Ovary (tissue), 9 donors: Measurements from ENCODE around the gene CFAP53. TPM values are rescaled to one million over a fixed set of nuclear protein-coding genes. Genes with fewer than 3 reads are reported as not detected.

Experiments
- DNase-seq, 5 donors: peaks; one replicate each; pipeline ENCODE4 v3.0.0-alpha.2; 2019 to 2020
- H3K27ac ChIP-seq, 2 donors: fragments of 200-600 bp; one replicate each; pipeline versions ENCODE4 v1.5.1 to v1.8.0; 2019 to 2022
- H3K27me3 ChIP-seq: fragments of 200-600 bp; one replicate; pipeline ENCODE4 v1.8.0; 2022
- H3K36me3 ChIP-seq: fragments of 200-600 bp; sonication (generic); one replicate; pipeline ENCODE4 v1.5.1; 2019
- H3K4me1 ChIP-seq: one replicate; pipeline ENCODE4 v1.8.1; 2013; ENCODE audit warnings: mild to moderate bottlenecking, moderate library complexity; ENCODE audit not compliant: insufficient read depth
- H3K4me3 ChIP-seq: fragments of 200-600 bp; sonication (generic); one replicate; pipeline ENCODE4 v1.5.1; 2017
- H3K9me3 ChIP-seq, 2 donors: fragments of 200-600 bp in 1 of 2; sonication (generic) in 1 of 2; one replicate each; pipeline versions ENCODE4 v1.5.1 to v1.8.1; 2013 to 2019; ENCODE audit warnings: mild to moderate bottlenecking in 1 of 2, moderate library complexity in 1 of 2
- CTCF ChIP-seq, 3 donors: fragments of 450-650 bp in 2 of 3; fragments of 200-600 bp in 1 of 3; IDR thresholded peaks; one replicate each; pipeline versions ENCODE4 v1.5.1 to v1.8.0; 2016 to 2022; ENCODE audit warnings: antibody characterized with exemption in 3 of 3, mild to moderate bottlenecking in 1 of 3
- EP300 ChIP-seq: sonication (generic); formaldehyde crosslinking; IDR thresholded peaks from one replicate; pipeline ENCODE4 v1.6.1; 2017; ENCODE audit warnings: antibody characterized with exemption
- POLR2A ChIP-seq: fragments of 450-650 bp; IDR thresholded peaks from one replicate; pipeline ENCODE4 v1.6.1; 2017; ENCODE audit warnings: antibody characterized with exemption, mild to moderate bottlenecking, moderate library complexity
- WGBS, 3 donors: extraction: QIAGEN DNeasy Blood & Tissue Kit in 1 of 3; methylation state at CpG; one replicate each; pipeline versions ENCODE4 v1.1.5 to v1.1.7; 2013 to 2017; 5-methylcytosine and 5-hydroxymethylcytosine counted together
- intact Hi-C, 4 donors: fragments of 100-400 bp; cut with DNase I; formaldehyde crosslinking; loops; one replicate each; pipeline versions ENCODE4 v1.11.0 to v1.15.1; 2022 to 2023
- polyA plus RNA-seq, 2 donors: library from polyadenylated mRNA; stranded (reverse); fragments of 200-250 nt in 1 of 2; fragments of 350-450 nt in 1 of 2; fragmentation: Illumina TruSeq in 1 of 2; extraction: RNeasy Lipid Tissue Mini Kit (QIAGEN cat#74804) in 1 of 2; gene quantifications; one replicate each; pipeline ENCODE4 v1.2.3, GENCODE V29; 2013 to 2014
- total RNA-seq, 7 donors: library from RNA; depleted of rRNA in 2 of 7; stranded (reverse); fragments of >200 nt in 2 of 7; fragmentation: NEBNext Ultra II Directional in 3 of 7; extraction: Animal tissue kit (Norgen Biotek cat#: 25700) in 3 of 7; gene quantifications; one replicate each; pipeline versions ENCODE4 v1.1.0 to v1.2.4, GENCODE V29; 2016 to 2023
- donor health status: DM: no; HTN: no; CAD: no; lungs with moderate emphysema.
- donor health status: DM: no; HTN: no; CAD: no.
- donor health status: Bipolar disorder and iron deficiency.
- donor health status: DM: yes; HTN: yes; CAD: no.
- donor health status: DM: no; HTN: no; CAD: no.
- donor health status: DM: yes; HTN: yes; CAD: no.

The CFAP53 gene
- total and polyA plus RNA-seq, 9 donors = 0.40 to 9.9 (median 0.61) TPM

- intact Hi-C loops = no loop called here
- no peaks in the 10 kb centered on the region for H3K36me3 ChIP-seq
- no peak overlapping the region for H3K4me3 ChIP-seq
- no peaks in the 10 kb centered on the region for H3K27me3 ChIP-seq
- no peaks in the 10 kb centered on the region for H3K9me3 ChIP-seq
- no peak overlapping the region for H3K27ac ChIP-seq
- DNase-seq = no peak
- WGBS, 3 donors = 38 to 69% (median 51%) methylated on average over 1 of the region's 1 CpG
- TF ChIP-seq EP300 (no peak), CTCF (IDR thresholded peaks at IDR 0.05) (no peak), POLR2A (no peak)
- peaks cover 8% of the 10 kb centered on the region for H3K4me1 ChIP-seq
Observed at GRCh38 chr18:50190236-50190635, 76.1 kb downstream of the CFAP53 start.

- no peak for DNase-seq
- intact Hi-C loops = no loop called here
- Histone ChIP-seq H3K9me3 (no peaks in the 10 kb centered on the region), H3K36me3 (no peaks in the 10 kb centered on the region), H3K27me3 (no peaks in the 10 kb centered on the region), H3K4me3 (no peak overlapping the region), H3K4me1 (peaks cover 3% of the 10 kb centered on the region), H3K27ac (no peak overlapping the region)
- no peak for TF ChIP-seq EP300
- TF ChIP-seq CTCF (IDR thresholded peaks at IDR 0.05) = no peak
- TF ChIP-seq POLR2A = no peak
- WGBS, 3 donors = 84 to 86% (median 85%) methylated on average over 1 of the region's 1 CpG
Observed at GRCh38 chr18:50189160-50189559, 77.1 kb downstream of the CFAP53 start.

GRCh38 chr18:50188652-50189051 lies 77.6 kb downstream of the CFAP53 start:
- intact Hi-C loops = no loop called here
- WGBS, 3 donors = 79 to 94% (median 89%) methylated on average over 6 of the region's 6 CpGs
- Histone ChIP-seq H3K4me3 (no peak overlapping the region), H3K27me3 (no peaks in the 10 kb centered on the region), H3K36me3 (no peaks in the 10 kb centered on the region), H3K9me3 (no peaks in the 10 kb centered on the region), H3K4me1 (no peaks in the 10 kb centered on the region), H3K27ac (no peak overlapping the region)
- DNase-seq = no peak
- TF ChIP-seq CTCF (IDR thresholded peaks at IDR 0.05) (no peak), POLR2A (no peak), EP300 (no peak)

- intact Hi-C loops = no loop called here
- 83 to 92% (median 84%) methylated on average over 3 of the region's 3 CpGs for WGBS, 3 donors
- Histone ChIP-seq H3K27me3 (no peaks in the 10 kb centered on the region), H3K27ac (no peak overlapping the region), H3K9me3 (no peaks in the 10 kb centered on the region), H3K4me1 (no peaks in the 10 kb centered on the region), H3K36me3 (no peaks in the 10 kb centered on the region), H3K4me3 (no peak overlapping the region)
- TF ChIP-seq EP300 (no peak), POLR2A (no peak), CTCF (IDR thresholded peaks at IDR 0.05) (no peak)
- no peak for DNase-seq
Observed at GRCh38 chr18:50187659-50188058, 78.6 kb downstream of the CFAP53 start.

GRCh38 chr18:50186385-50186784 lies 79.9 kb downstream of the CFAP53 start:
- Histone ChIP-seq H3K27ac (no peak overlapping the region), H3K27me3 (no peaks in the 10 kb centered on the region), H3K4me1 (no peaks in the 10 kb centered on the region), H3K4me3 (no peak overlapping the region), H3K36me3 (no peaks in the 10 kb centered on the region), H3K9me3 (no peaks in the 10 kb centered on the region)
- 85 to 93% (median 87%) methylated on average over 1 of the region's 1 CpG for WGBS, 3 donors
- no peak for DNase-seq
- no peak for TF ChIP-seq EP300
- TF ChIP-seq POLR2A = no peak
- no peak for TF ChIP-seq CTCF (IDR thresholded peaks at IDR 0.05)
- intact Hi-C loops = no loop called here
